Right hindlimb (tissue), 1 donor: ENCODE data around the gene METTL15.
"Not testable (repeated sequence)": the region's sequence is repeated elsewhere in the genome, so short reads cannot be mapped to it uniquely, and the experiment has no call there.

Source experiments
- DNase-seq: peaks from one replicate; pipeline ENCODE4 v3.0.0-alpha.2; 2018

METTL15 gene, protein sequence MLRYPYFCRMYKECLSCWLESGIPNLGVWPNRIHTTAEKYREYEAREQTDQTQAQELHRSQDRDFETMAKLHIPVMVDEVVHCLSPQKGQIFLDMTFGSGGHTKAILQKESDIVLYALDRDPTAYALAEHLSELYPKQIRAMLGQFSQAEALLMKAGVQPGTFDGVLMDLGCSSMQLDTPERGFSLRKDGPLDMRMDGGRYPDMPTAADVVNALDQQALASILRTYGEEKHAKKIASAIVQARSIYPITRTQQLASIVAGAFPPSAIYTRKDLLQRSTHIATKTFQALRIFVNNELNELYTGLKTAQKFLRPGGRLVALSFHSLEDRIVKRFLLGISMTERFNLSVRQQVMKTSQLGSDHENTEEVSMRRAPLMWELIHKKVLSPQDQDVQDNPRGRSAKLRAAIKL

DNA sequence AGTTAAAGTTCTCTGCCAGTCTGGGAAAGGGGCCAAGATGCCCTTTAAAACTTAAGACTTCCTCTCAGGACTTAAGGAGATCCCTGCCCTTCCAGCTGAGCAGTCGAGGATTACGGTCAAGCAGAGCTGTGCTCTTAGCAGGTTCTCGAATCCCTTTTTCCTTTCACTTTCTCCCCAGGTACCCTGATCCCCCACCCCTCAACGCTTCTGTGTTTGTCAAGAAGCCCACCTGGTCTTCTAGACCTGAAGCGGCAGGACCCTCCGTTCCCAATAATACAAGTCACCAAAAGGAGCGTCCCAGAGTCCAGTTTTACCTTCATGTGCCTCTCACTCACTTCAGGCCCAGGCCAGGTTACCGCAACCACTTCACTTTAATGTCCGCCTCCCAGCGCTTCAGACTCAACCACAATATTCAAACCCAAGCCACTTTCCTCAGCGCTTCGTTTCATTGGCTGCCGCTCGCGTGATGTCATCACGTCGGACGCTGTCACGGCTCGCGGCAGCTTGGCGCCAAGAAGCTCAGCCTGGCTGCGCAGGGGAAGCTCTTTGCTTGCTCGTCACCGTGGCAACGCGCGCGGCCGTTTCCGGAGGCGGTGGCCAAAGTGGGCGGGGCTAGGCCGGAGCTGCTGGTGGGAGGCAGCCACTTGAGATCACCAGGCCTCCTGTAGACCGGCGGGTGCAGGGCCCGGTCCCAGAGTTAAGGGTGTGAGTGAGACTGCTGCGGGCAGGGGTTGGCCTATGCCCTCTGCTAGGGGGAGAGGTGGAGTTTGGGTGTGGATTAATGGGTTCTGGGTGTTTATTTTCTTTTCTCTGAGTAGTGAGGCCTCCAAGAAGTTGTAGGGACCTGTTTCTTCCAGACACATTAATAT is at the start of gene METTL15, which contains the start of gene KIF18A:
Gene METTL15 (plus strand): TSS at position 639 of the 869 bp plus-strand sequence. CDS start 4,947 bp downstream, outside the sequence.
Gene KIF18A (minus strand): TSS at position 407 of the 869 bp plus-strand sequence. CDS start 10,209 bp downstream, outside the sequence.
- DNase-seq: peak; percentile 100

DNA sequence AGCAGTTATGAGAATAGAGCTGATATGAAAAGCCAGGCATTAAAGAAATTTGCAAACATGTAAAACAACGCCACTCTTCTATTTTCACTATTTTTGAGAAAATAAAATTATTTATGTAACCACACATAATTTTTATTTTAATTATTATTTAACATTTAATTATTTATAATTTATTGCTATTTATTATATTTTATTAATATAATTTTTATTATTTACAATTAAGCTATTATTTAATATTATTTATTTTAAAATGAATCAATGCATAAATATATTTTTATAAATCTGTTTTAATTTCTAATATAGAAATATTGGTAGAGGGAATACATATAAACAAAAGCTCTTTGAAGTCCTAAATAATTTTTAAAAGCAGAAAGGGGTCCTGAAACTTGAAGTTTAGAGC is 36.9 kb upstream of the METTL15 start:
- DNase-seq: no peak

DNA sequence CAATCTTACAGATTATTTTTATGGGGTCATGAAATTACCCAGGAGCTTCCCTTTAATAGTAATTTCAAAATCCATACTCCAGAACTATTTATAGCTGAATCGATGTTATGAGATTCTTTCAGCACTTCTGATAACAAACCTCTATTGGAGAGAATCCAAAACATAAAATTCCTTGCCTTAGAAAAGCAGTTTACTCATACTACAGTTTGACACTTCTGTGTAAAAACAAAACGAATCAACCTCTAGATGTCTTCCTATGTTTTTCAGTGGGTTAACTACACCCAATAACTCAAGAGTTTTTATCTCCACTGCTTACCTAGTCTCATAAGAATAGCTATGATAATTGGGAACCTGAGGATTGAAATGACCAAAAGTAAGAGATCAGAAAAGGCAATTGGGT is 35.9 kb upstream of the METTL15 start:
- no peak for DNase-seq

DNA sequence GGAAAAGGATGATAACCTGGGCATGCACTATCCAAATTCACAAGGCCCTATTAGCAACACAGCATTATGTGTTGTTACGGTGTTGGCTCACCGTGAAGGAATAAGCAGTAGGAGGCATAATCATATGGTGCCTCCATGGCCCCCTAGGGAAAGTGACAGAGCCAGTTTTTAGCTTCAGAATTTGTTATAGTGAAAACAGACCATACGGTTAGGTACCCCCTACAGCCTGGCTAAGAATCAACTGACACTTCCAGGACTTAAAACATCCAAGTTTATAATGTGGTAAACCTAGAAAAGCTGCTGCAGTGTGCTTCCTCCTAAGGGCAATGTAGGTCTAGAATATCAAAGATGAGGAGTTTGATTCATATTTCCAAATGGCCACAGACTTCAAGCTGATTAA is 30.7 kb upstream of the METTL15 start:
- no peak for DNase-seq

DNA sequence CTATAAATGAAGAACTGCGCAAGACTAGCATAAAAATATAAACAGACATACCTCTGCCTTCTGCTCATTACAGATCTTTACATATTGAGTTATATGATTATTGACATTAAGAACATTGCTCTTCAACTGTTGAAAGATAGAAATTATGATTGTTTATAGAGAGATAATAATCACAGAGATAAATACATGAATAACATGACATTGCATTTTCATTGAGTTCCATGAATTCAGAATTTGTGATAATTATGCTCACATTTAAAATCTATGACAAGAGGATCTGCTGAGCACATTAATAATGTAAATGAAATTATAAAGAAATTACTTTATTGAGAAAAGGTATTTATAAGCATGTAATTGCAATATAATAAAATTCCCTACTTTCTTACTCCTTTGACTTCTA is 25.1 kb upstream of the METTL15 start:
- no peak for DNase-seq

DNA sequence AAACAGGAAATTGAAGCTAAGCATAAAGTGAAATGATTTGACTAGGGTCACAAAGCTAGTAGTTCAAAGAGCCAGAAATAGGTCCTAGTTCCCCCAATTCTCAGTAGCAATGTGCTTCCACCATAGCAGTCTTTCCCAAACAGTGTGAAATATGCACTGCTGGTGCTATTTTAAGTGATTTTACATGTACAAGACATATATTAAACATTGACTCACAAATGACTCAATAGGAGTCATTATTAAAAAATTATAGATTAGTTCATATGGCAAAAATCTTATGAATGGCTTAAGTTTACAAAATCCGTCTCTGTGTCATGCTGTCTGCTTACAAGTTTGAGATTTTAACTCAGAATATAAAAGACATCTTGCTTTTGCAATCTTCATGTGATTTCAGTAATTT is 21.6 kb upstream of the METTL15 start:
- DNase-seq: no peak

DNA sequence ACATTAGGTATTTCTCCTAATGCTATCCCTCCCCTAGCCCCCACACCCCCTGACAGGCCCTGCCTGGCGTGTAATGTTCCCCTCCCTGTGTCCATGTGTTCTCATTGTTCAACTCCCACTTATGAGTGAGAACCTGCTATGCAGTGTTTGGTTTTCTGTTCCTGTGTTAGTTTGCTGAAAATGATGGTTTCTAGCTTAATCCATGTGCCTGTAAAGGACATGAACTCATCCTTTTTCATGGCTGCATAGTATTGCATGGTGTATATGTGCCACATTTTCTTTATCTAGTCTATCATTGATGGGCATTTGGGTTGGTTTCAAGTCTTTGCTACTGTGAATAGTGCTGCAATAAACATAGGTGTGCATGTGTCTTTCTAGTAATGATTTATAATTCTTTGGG is 21.0 kb upstream of the METTL15 start:
- DNase-seq: not testable (repeated sequence)

DNA sequence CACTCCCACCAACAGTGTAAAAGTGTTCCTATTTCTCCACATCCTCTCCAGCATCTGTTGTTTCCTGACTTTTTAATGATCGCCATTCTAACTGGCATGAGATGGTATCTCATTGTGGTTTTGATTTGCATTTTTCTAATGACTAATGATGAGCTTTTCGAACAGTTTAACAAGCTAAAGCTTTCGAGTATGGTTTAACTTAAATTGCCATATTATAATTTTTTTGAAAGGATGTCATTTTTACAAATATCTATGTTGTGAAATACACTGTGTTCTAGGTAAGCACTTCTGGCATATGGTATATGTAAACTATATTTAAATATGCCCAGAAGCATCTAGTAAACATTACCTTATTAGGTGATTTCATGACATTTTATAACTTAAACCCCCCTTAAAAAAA is 20.5 kb upstream of the METTL15 start:
- not testable (repeated sequence) for DNase-seq

DNA sequence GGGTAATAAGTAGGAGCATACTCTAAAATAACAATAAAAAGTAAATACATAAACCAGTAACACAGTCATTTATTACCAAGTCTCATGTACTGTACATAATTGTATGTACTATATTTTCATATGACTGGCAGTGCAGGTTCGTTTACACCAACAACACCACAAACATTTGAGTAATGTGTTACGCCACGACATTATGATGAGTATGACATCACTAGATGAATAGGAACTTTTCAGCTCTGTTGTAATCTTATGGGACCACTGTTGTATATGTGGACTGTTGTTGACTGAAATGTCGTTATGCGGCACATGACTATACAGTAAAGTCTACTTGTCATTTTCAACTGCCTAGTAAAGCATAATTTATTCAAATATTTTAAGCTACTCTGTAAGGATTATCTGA is 18.8 kb upstream of the METTL15 start:
- no peak for DNase-seq

DNA sequence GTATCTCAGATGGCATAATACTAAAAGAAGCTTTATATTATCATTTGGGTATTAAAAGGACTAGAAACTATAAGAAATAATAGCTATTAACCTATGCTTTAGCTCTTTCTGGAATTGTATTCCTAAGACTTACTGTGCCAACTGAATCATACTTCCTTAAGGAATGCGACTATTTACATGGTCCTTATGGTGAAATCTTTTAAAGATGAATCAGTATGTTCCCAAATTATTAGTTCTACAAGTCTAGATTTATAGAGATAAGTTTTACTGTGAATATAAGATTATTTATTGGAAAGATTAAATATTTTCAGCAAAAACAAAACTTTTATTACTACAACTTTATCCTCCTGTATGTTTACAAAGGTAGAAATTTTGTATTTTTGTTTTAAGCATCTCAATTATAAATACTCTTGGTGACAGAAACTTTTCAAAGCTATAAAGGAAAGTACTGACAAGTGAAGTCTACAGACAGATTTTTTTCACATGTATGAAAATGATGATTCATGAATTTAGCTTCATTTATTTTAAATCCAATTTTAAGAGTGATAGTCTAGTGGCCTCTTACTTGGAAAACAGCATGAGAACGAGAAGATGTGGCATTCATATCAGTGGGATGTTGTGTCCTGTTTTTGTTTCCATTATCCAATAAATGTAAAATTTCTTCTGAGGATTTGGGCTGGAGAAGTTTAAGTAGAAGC is 18.0 kb upstream of the METTL15 start:
- DNase-seq: no peak

DNA sequence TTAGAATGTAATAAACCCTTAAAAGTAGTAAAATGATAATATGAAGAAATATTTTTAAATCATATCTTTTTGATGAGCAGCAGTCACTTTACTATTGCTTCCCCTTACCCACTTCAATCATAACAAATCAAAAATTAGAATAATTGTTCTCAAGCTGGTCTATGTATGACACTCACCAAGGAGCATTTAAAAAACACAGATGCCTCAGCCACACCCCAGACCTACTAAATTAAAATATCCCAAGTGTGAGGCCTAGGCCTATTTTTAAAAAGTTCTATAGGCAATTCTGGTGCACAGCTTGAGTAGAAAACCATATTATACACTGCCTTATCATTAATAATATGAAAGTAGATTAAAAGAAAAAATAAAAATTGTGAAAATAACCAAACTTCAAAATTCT is 15.4 kb upstream of the METTL15 start:
- no peak for DNase-seq

DNA sequence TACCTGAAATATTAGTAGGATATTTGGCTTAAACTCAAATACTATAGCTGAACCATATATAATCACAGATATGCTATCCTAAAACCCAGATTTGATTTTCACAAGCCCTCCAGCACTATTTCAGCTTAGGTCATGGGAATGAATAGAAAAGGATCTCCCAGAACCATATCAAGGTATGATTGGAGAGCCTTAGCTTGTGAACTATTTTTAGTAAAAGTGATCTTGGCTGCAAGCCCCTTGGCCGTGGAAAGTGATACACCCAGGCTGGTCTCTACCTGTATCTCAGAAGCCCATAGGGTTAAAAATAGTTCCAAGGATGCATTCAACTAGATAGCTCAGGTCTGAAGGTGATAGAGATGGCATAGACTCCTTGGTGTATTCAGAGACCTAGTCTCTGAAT is 9.9 kb upstream of the METTL15 start:
- DNase-seq: no peak

DNA sequence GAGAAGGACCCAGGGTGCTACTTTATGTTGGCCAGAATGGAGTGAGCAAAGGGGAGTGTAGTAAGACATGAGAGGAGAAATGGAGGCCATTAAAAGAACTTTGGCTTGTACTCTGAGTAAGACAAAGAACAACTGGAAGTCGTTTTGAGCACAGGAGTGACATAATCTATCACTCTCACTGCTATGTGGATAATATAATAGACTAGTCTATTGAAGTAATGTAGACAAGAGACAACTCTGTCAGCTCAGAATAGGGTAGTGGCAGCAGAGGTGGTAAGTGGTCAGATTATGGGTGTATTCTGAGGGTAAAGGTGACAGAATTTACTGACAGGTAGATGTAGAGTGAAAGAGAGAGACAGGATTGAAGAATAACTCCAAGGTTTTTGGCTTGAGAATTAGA is 8.5 kb upstream of the METTL15 start:
- no peak for DNase-seq

DNA sequence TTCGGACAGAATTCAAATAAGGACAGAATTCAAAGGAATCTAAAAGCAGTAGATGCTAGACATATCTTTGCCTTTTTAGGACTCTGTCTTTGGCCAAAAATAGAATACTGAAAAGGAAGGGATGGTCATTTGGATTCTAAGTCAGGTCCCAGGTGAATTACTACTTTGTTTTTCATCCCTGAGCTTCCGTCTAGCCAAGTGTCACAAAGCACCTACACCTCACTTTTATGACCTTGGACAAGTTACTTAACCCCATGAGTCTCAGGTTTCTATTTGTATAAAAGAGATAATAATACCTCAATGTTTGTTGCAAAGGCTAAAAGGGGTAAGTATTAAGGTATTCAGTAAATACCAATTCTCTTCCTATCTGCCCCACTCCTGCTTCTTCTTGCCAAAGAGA is 7.5 kb upstream of the METTL15 start:
- DNase-seq: no peak

DNA sequence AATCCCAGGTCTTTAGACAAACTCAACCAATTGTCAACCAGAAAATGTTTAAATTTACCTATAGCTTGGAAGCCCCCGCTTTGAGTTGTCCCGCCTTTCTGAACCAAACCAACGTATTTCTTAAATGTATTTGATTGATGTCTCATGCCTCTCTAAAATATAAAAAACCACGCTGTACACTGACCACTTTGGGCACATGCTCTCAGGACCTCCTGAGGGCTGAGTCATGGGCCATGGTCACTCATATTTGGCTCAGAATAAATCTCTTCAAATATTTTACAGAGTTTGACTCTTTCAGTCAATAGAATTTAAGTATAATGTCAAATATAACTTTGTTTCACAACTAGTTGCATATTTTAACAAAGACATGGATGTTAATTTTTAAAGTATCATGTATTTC is 5.9 kb upstream of the METTL15 start:
- DNase-seq: not testable (repeated sequence)

DNA sequence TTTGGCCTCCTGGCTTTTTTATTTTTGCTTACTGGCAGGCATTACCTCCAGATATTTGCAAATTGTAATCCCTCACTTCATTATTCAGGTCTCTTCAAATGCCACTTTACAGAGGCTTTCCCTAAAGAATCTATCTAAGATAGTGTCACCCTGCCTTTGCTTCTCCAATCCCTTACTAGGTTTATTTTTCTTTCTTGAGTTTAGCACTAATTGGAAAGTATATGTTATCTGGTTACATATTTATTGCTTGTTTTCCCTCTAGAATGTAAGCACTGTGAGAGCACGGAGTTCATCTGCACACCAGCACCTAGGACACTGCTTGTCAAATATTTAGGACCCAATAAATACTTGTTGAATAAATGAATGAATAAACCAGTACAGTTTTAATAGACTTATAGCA is 3.8 kb upstream of the METTL15 start:
- no peak for DNase-seq

DNA sequence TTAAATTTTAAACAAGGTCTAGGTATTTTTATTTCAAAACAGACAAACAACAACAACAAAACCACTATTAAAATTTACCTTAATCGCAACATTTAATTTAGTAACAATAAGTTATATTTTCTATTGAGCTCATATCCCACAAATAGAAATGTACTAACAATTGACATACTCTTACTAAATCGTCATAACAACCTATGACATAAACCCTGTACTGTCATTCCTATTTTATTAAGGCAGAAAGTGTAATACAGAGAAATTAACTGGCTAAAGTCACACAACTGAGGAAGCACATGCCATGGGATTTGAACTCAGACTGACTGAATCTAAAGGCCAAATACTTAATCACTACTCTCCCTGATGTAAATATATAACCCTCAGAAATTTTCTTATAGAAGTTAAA is 3.2 kb upstream of the METTL15 start:
- DNase-seq: no peak

DNA sequence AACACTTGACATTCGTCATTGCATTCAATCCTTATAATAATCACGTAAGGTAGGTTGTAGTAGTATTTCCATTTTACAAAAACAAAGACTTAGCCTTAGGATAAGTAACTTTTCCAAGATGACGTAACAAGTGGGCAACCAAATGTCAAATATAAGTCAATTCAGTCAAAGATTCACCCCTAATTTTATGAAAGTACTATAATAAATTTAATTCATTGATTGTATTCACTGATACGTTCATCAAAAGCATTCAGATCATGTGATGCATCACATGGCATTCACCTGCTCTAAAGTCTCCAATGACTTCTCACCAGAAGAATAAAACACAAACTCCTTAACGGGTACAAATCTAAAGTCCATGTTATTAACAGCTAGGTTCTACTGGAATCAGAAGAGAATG is 2.3 kb upstream of the METTL15 start:
- DNase-seq: no peak

DNA sequence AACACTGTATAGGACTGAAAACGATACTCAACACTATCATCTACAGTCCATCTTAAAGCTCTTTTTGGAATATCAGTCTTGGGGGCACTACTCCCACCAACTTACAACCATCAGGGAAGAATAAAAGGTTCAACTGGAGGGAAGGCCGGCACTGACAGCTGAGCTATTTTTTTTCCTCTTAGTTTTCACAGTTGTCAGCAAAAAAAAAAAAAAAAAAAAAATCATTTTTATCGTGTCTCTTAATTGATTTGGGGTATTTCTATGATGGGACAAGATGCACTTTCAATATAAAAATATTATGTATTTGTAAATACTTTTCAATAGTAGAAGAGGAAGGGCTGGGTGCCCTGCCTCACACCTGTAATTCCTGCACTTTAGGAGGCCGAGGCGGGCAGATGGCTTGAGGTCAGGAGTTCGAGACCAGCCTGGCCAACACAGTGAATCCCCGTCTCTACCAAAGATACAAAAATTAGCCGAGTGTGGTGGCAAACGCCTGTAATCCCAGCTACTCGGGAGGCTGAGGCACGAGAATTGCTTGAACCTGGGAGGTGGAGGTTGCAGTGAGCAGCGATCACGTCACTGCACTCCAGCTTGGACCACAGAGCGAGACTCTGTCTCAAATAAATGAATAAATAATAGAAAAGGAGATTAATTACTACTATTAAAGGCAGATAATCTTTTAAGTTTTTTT is 1.7 kb upstream of the METTL15 start:
- no peak for DNase-seq

DNA sequence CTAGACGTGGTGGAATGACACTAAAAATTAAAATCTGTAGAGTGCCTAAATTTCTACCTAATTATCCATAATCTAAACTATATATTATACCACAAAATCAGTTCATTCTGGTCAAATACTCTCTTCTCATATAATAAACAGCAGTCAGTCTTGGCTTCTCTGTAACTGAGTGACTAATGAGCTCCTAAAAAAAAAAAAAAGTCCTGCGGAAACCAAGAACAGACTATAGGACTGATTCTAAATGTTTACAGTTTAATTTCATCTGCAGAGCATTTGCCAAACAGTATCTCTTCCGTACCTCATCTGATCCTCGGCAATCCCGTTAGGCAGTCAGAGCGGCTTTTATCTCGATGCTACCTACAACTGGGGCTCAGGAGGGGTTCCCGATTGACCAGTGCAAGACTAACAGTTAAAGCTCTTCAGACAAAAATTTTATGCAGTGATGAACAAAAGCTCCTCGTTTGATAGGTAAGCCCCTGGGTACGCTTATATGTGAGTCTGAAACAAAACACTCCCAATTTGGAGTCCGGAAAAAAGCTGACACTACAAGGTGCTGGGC is 918 bp upstream of the METTL15 start:
- DNase-seq: no peak

DNA sequence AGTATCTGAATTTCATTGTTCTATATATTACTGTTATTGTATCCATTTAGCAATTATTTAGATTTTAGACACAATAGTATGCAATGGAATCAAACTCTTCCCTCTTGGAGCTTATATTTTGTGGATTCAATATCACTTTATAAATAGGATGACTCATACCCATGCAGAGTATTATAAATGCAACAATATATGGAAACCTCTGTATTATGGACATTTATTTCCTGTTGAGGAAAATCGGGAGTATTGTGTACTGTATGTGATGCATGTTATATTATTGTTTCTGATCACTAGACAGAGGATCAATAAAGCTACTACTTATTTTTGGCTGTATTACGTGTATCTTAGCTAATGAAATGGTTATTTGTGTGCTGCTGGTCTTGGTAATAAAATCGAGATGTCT is 770 bp downstream of the METTL15 start:
- no peak for DNase-seq

DNA sequence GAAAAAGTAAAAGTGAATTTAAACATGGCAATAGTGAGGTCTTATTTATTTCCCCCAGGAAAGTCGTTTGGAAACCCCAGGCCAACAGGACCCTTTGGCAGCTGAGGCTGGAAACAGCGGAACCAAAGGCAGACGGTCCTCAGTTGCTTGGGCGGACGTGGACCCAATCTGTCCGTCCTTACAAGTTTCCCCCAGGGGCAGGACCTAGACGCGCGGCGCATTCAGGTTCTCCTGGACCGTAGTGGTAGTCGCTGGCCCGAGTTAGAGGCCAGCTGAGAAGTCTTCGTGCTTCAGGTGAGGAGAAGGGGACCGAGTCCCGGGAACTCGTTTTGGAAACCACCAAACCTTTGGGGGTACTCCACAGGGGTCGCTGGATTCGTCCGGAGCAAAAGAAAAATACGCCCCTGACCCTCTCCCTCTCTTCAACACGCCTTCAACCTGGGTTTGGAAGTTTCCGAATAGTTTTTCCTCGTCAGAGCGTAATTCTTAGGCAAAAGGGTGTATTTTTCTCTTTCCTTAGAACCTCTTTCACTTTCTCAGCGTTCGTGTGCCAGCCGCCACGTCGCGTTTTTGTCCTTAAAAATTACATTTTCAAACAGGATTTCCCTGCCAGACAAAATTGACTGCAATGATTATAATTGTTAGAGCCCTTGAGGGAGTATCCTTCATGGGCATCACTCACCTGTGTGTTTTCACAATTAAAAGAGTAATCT is 2.1 kb downstream of the METTL15 start:
- peak; percentile 86 for DNase-seq
